ENCODE measurements around the gene TMEM266. TPM values are rescaled to one million over a fixed set of nuclear protein-coding genes. Genes with fewer than 3 reads are reported as not detected.

Gene TMEM266
- total RNA-seq, 1 donor from 2014 or later = not detected

DNA sequence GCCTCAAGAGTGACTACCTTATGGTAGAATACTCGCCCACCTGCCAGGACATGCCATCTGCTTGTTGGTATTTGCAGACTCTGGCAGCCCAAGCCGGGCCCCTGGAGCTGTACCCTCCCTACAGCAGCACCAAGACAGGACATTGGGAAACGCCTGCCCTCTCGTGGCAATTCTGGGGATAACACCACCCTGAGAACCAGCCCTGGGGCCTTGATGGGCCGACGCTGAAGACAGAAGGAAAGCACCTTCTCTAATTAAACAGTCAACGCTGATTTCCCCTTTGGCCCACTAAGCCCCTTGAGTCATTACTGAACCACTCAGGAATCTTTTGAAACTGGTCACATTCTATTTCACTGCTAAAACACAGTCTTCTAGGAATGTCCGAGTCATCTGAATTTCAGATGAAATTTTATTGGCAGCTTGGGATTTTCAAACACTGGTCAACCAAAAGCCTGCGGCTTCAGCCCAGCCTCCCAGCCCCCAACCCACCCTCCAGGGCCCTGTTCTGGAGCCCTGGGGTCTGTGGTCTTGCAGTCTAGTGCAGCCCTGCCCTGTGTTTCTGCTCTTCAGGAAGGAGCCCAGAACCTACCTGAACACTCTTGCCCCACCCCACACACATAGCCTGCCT is 91.3 kb downstream of the TMEM266 start:
- Histone ChIP-seq H3K9me3 (replicated peaks) (no peaks in the 10 kb centered on the region), H3K4me1 (peaks cover 14% of the 10 kb centered on the region), H3K36me3 (no peaks in the 10 kb centered on the region), H3K27ac (replicated peaks) (peak overlapping the region; percentile 53), H3K27me3 (ENCODE audit: low read depth) (peaks cover 20% of the 10 kb centered on the region), H3K4me3 (peak overlapping the region; percentile 18)
- peak; percentile 63 for DNase-seq
- TF ChIP-seq, protein P1, sequence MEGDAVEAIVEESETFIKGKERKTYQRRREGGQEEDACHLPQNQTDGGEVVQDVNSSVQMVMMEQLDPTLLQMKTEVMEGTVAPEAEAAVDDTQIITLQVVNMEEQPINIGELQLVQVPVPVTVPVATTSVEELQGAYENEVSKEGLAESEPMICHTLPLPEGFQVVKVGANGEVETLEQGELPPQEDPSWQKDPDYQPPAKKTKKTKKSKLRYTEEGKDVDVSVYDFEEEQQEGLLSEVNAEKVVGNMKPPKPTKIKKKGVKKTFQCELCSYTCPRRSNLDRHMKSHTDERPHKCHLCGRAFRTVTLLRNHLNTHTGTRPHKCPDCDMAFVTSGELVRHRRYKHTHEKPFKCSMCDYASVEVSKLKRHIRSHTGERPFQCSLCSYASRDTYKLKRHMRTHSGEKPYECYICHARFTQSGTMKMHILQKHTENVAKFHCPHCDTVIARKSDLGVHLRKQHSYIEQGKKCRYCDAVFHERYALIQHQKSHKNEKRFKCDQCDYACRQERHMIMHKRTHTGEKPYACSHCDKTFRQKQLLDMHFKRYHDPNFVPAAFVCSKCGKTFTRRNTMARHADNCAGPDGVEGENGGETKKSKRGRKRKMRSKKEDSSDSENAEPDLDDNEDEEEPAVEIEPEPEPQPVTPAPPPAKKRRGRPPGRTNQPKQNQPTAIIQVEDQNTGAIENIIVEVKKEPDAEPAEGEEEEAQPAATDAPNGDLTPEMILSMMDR (IDR thresholded peaks at IDR 0.05; ENCODE audit: borderline replicate concordance) = peak; percentile 94
- intact Hi-C loops (cut with micrococcal nuclease) = no loop called here

- H3K27me3 ChIP-seq (ENCODE audit: low read depth) = peaks cover 15% of the 10 kb centered on the region
Measured at GRCh38 chr15:76151599-76151974, 91.8 kb downstream of the TMEM266 start.

DNA sequence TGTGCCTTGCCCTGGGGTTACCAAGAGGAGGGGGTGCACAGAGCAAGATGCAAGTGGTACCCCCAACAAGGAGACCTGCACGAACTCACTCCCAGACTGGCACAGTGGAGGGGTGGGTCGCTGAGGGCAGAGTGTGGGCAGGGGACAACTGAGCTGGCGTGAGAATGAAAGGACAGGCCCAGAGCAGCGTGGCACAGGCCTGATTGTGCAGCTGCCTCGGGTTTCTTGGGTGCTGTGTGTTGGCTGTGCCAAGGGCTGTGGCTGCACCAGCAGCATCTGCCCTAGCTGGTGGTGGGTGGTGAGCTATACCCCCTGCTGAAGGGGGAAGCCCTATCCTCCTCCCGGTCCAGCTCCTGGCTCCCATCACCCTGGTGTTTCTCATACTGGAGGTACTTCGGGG is 92.4 kb downstream of the TMEM266 start:
- no peak for DNase-seq
- H3K36me3 ChIP-seq = no peaks in the 10 kb centered on the region
- intact Hi-C loops (cut with micrococcal nuclease) = no loop called here

More at GRCh38 chr15:76151599-76151974, 91.8 kb downstream of the TMEM266 start:
- intact Hi-C loops (cut with micrococcal nuclease) = no loop called here
- peaks cover 14% of the 10 kb centered on the region for H3K4me1 ChIP-seq
- H3K4me3 ChIP-seq = no peak overlapping the region
- no peaks in the 10 kb centered on the region for H3K9me3 ChIP-seq (replicated peaks)
- no peak for DNase-seq
- TF ChIP-seq, protein P1 (IDR thresholded peaks at IDR 0.05; ENCODE audit: borderline replicate concordance) = no peak
- H3K27ac ChIP-seq (replicated peaks) = no peak overlapping the region
- H3K36me3 ChIP-seq = no peaks in the 10 kb centered on the region

DNA sequence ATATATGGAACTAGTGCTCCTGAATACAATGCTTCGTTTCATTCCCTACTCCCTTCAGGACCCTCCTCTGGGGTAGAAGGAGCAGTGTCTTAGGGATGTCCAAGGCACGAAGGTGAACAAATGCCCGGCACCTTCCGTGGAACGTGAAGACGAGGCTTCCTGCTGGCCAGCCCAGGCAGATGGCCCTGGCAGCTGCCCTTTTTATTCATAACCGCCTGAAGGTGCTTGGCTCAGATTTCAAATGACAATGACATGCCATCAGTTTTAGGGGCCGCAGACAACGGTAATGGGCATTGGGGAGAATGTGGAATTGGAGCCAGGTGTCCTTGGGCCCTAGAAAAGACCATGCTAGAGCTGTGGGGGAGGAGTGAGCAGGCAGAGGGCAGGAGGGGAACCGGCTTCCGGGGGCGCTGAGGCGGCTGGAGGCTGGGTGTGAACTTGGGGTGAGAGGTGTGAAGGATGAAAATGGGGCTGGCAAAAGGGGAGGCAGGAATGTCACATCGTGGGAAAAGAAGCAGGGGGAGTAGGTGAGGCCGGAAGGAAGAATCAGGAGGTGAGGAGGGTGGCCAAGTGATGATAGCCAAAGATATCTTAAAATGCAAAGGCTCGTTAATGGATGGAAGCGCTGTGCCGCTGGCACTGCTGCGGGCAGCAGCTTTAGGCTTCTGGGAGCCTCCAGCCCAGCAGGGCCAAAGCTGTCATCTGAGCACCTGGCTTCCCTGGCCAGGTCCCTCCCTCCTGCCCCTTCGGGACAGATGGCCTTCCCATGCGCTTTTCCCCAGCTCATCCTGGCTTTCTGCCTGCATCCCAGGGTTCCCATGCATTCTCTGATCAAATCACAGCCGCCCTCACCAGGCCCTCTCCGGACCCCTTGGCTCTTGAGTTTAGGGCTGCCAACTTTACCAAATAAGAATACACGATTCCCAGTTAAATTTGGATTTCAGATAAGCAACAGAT is 93.7 kb downstream of the TMEM266 start:
- Histone ChIP-seq H3K9me3 (replicated peaks) (no peaks in the 10 kb centered on the region), H3K4me1 (peaks cover 8% of the 10 kb centered on the region), H3K27ac (replicated peaks) (no peak overlapping the region), H3K27me3 (ENCODE audit: low read depth) (peaks cover 4% of the 10 kb centered on the region), H3K36me3 (no peaks in the 10 kb centered on the region), H3K4me3 (no peak overlapping the region)
- TF ChIP-seq, protein P1 (IDR thresholded peaks at IDR 0.05; ENCODE audit: borderline replicate concordance) = no peak
- no peak for DNase-seq
- intact Hi-C loops (cut with micrococcal nuclease) = no loop called here

More for the DNA sequence above, 92.4 kb downstream of the TMEM266 start:
- TF ChIP-seq, protein P1 (IDR thresholded peaks at IDR 0.05; ENCODE audit: borderline replicate concordance) = no peak
- no peak overlapping the region for H3K4me3 ChIP-seq
- H3K27me3 ChIP-seq (ENCODE audit: low read depth) = peaks cover 9% of the 10 kb centered on the region
- H3K9me3 ChIP-seq (replicated peaks) = no peaks in the 10 kb centered on the region
- peaks cover 14% of the 10 kb centered on the region for H3K4me1 ChIP-seq
- no peak overlapping the region for H3K27ac ChIP-seq (replicated peaks)

- H3K27ac ChIP-seq (replicated peaks) = no peak overlapping the region
- no peaks in the 10 kb centered on the region for H3K9me3 ChIP-seq (replicated peaks)
- H3K27me3 ChIP-seq (ENCODE audit: low read depth) = peaks cover 9% of the 10 kb centered on the region
- DNase-seq = no peak
- peaks cover 8% of the 10 kb centered on the region for H3K4me1 ChIP-seq
- H3K36me3 ChIP-seq = no peaks in the 10 kb centered on the region
- intact Hi-C loops (cut with micrococcal nuclease) = no loop called here
- TF ChIP-seq, protein P1 (IDR thresholded peaks at IDR 0.05; ENCODE audit: borderline replicate concordance) = no peak
- H3K4me3 ChIP-seq = no peak overlapping the region
Measured at GRCh38 chr15:76155731-76156130, 95.9 kb downstream of the TMEM266 start.
